ENCODE results near the gene CD300LD. TPM values are rescaled to one million over a fixed set of nuclear protein-coding genes. Genes with fewer than 3 reads are reported as not detected.

The CD300LD gene
- total and polyA plus RNA-seq, 10 donors: 0.06 to 1.4 TPM; not detected in 8

DNA sequence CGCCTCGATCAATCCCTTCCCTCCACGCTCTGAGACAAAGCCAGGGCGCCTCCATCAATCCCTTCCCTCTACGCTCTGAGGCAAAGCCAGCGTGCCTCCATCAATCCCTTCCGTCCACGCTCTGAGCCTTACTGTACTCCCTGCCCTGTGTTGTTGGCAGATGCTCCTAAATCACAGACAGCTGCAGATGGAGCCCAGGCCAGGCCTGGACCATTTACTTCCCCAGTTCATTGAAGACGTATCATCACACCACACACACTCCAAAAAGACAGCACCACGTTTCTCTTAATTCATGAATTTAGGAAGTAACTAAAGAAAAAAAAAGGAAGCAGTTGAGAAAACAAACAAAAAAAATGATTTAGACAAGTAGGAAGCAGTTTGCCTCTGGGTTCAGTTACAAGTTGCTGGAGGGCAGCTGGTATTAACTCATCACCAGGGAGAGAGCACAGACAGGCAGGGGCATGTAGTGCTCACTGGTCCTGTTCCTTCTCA, 7.4 kb upstream of the CD300LD start:
- intact Hi-C loops (cut with DNase I; ENCODE audit: low total_unique reads): no loop called here
- Histone ChIP-seq H3K36me3 (no peaks in the 10 kb centered on the region), H3K4me3 (no peak overlapping the region), H3K27me3 (replicated peaks in 1 of 7) (peaks cover 0 to 47% (median 3%) of the 10 kb centered on the region in 7 donors), H3K27ac (peak overlapping the region in 4 of 8 donors; percentile 60 to 79 (median 70)), H3K9me3 (no peaks in the 10 kb centered on the region), H3K4me1 (peaks cover 0 to 52% (median 21%) of the 10 kb centered on the region in 6 donors)
- DNase-seq: peak; percentile 75
- WGBS, 5 donors: 23 to 46% (median 30%) methylated on average over 10 of the region's 10 CpGs
- TF ChIP-seq POLR2AphosphoS5 (IDR thresholded peaks at IDR 0.05): no peak
- TF ChIP-seq POLR2A (IDR thresholded peaks at IDR 0.05): no peak
- TF ChIP-seq, protein P1, sequence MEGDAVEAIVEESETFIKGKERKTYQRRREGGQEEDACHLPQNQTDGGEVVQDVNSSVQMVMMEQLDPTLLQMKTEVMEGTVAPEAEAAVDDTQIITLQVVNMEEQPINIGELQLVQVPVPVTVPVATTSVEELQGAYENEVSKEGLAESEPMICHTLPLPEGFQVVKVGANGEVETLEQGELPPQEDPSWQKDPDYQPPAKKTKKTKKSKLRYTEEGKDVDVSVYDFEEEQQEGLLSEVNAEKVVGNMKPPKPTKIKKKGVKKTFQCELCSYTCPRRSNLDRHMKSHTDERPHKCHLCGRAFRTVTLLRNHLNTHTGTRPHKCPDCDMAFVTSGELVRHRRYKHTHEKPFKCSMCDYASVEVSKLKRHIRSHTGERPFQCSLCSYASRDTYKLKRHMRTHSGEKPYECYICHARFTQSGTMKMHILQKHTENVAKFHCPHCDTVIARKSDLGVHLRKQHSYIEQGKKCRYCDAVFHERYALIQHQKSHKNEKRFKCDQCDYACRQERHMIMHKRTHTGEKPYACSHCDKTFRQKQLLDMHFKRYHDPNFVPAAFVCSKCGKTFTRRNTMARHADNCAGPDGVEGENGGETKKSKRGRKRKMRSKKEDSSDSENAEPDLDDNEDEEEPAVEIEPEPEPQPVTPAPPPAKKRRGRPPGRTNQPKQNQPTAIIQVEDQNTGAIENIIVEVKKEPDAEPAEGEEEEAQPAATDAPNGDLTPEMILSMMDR (IDR thresholded peaks at IDR 0.05 in 8 of 11, conservative IDR thresholded peaks at IDR 0.05 in 3 of 11): no peak

DNA sequence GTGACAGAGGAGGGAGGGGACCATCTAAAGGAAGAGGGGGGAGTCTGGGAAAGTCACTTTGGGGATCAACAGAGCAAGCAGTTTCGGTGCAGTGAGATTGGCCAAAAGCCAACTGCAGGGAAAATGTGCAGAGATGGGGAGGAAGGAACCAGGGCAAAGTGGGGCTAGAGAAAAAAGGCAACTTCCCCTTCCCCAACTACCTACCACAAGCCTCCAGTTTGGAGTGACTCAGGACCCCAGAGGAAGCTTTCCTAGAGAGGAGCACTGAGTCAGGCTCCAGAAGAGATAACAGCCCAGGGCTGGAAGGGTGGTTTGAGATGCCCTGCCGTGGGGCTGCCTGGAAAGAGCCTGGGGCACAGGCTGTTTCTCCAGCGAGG, 6.9 kb upstream of the CD300LD start:
- H3K36me3 ChIP-seq: no peaks in the 10 kb centered on the region
- DNase-seq: no peak
- intact Hi-C loops (cut with DNase I; ENCODE audit: low total_unique reads): no loop called here
- peak overlapping the region in 4 of 8 donors; percentile 60 to 79 (median 70) for H3K27ac ChIP-seq
- H3K4me3 ChIP-seq: no peak overlapping the region
- TF ChIP-seq, protein P1 (IDR thresholded peaks at IDR 0.05 in 8 of 11, conservative IDR thresholded peaks at IDR 0.05 in 3 of 11): no peak
- TF ChIP-seq POLR2AphosphoS5 (IDR thresholded peaks at IDR 0.05): no peak
- TF ChIP-seq POLR2A (IDR thresholded peaks at IDR 0.05): no peak
- WGBS, 5 donors: 5 to 21% (median 11%) methylated on average over 3 of the region's 3 CpGs
- peaks cover 0 to 48% (median 20%) of the 10 kb centered on the region in 6 donors for H3K4me1 ChIP-seq
- H3K27me3 ChIP-seq (replicated peaks in 1 of 7): peaks cover 0 to 43% (median 3%) of the 10 kb centered on the region in 7 donors
- H3K9me3 ChIP-seq: no peaks in the 10 kb centered on the region

DNA sequence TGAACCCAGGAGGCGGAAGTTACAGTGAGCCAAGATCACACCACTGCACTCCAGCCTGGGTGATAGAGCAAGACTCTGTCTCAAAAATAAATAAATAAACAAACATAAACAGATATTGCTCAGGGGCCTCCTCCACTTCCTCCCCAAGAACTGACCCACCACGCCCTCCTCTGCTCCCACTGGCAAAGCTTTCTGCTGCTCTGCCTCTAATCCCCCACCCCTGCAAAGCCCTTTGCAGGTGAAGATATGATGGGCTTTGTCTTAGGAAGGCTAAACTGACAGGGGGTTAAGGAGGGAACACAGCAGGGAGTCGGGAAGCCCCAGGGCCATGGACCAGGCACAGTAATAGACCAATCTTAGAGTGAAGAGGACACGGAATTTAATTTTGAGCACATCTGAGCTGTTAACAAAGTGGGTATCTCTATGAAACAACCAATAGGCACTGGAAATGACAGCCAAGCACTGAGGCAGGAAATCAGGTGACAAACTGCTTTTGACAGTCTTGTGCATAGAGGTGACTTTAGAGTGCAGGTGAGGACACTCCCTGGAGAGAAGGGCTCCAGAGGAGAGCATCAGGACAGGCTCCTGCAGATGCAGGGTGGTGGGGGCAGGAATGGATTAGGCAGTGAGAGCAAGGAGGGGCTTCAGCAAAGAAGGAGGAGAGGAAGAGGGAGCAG, 6.4 kb upstream of the CD300LD start:
- Histone ChIP-seq H3K36me3 (no peaks in the 10 kb centered on the region), H3K9me3 (no peaks in the 10 kb centered on the region), H3K4me1 (peaks cover 0 to 42% (median 18%) of the 10 kb centered on the region in 6 donors), H3K27ac (peak overlapping the region in 2 of 8 donors; percentile 72 to 79), H3K4me3 (no peak overlapping the region), H3K27me3 (replicated peaks in 1 of 7) (peaks cover 0 to 44% (median 3%) of the 10 kb centered on the region in 7 donors)
- WGBS, 5 donors: 56 to 77% (median 70%) methylated on average over 4 of the region's 4 CpGs
- peak; percentile 51 for DNase-seq
- intact Hi-C loops (cut with DNase I; ENCODE audit: low total_unique reads): no loop called here
- no peak for TF ChIP-seq POLR2AphosphoS5 (IDR thresholded peaks at IDR 0.05)
- no peak for TF ChIP-seq POLR2A (IDR thresholded peaks at IDR 0.05)
- TF ChIP-seq, protein P1 (IDR thresholded peaks at IDR 0.05 in 8 of 11, conservative IDR thresholded peaks at IDR 0.05 in 3 of 11): no peak

DNA sequence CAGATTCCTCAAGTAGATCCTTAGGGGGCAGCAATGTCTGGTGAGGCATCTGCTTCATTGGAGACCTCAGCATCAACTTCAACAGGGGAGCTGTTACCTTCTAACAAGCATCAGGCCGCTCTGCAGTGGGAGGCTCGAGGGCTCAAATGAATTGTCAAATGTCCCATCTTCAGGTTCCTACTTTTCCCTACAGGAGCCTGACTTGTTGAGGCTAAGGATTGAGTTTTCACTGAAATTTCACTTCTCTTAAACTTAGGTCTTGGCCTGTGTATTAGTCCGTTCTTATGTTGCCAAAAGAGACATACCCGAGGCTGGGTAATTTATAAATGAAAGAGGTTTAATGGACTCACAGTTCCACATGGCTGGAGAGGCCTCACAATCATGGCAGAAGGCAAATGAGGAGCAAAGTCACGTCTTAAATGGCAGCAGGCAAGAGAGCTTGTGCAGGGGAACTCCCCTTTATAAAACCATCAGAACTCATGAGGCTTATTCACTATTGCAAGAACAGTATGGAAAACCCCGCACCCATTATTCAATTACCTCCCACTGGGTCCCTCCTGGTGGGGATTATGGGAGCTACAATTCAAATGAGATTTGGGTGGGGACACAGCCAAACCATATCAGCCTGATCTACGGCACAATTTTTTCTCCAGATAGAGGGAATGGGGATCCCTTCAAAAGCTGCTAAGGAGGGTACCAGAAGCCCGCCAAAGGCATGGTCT, 5.1 kb upstream of the CD300LD start:
- Histone ChIP-seq H3K4me3 (no peak overlapping the region), H3K4me1 (peaks cover 0 to 36% (median 14%) of the 10 kb centered on the region in 6 donors), H3K9me3 (no peaks in the 10 kb centered on the region), H3K27me3 (replicated peaks in 1 of 7) (peaks cover 0 to 40% (median 1%) of the 10 kb centered on the region in 7 donors), H3K36me3 (no peaks in the 10 kb centered on the region), H3K27ac (no peak overlapping the region)
- no peak for DNase-seq
- intact Hi-C loops (cut with DNase I; ENCODE audit: low total_unique reads): no loop called here
- TF ChIP-seq, protein P1 (IDR thresholded peaks at IDR 0.05 in 8 of 11, conservative IDR thresholded peaks at IDR 0.05 in 3 of 11): no peak
- TF ChIP-seq POLR2A (IDR thresholded peaks at IDR 0.05) (no peak), POLR2AphosphoS5 (IDR thresholded peaks at IDR 0.05) (no peak)
- 63 to 88% (median 73%) methylated on average over 8 of the region's 8 CpGs for whole genome bisulfite sequencing, 5 donors

Measured in spleen (tissue), 11 donors.